Stimulated activated CD4-positive, alpha-beta T cell treated with anti-CD3 and anti-CD28 coated beads, Interleukin-1b, Interleukin-23, amount 100 ng/mL, for 4 hours (primary cell): ENCODE data around the gene GTF3A.
"Not testable (repeated sequence)": the region's sequence is repeated elsewhere in the genome, so short reads cannot be mapped to it uniquely, and the experiment has no call there.

Experiments
- DNase-seq, 2 donors: peaks; one replicate each; pipeline ENCODE4 v3.0.0-alpha.2; 2020; ENCODE audit warnings: low read depth in 2 of 2

Gene GTF3A

DNA sequence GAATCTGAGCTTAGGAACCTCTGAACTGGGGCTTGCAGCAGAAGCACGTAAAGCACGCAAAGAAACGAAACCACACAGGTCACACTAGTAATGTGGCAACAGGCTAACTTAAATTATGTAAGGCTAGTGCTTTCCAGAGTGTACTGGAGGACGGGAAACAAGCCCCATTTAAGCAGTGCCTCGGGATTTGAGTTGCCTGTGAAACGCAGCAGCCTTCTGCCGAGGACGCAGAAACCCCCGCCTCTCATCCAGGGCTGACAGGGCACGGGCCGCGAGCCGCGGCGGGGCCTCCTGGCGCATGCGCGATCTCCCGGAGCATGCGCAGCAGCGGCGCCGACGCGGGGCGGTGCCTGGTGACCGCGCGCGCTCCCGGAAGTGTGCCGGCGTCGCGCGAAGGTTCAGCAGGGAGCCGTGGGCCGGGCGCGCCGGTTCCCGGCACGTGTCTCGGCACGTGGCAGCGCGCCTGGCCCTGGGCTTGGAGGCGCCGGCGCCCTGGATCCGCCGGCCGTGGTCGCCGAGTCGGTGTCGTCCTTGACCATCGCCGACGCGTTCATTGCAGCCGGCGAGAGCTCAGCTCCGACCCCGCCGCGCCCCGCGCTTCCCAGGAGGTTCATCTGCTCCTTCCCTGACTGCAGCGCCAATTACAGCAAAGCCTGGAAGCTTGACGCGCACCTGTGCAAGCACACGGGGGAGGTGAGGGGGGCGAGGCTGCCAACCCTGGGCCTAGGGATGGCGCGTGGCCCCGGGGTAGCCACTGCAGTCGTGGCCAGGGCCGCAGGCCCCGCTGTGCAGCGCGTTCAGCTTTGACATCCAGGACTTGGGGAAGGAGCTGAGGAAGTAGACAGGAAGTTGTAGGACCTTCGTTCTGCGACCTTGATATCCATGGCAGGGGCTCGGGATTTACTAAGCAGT, at the start of gene GTF3A:
GTF3A (plus strand) TSS at position 374 of the 912 bp plus-strand sequence.
- DNase-seq, result peak; percentile 82 to 83

DNA sequence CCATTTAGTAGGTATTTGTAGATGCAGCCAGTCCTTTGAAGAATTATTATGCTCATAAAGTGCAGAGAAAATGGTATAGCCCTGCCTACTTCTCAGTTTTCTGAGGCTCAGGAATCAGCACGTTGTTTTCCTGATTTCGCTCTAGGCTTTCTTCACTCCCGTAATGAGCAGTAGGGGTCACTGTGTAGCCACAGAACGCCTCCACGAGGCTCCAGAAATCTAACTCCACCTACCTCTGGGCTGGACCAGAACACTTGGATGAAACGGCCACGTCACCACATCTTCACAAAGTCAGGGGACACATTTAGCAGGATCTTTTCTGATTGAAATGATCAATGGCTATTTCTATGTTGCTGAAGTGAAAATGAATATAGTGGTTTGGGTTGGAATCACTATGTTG, 49.8 kb upstream of the GTF3A start:
- DNase-seq, result peak; percentile 15 to 31

DNA sequence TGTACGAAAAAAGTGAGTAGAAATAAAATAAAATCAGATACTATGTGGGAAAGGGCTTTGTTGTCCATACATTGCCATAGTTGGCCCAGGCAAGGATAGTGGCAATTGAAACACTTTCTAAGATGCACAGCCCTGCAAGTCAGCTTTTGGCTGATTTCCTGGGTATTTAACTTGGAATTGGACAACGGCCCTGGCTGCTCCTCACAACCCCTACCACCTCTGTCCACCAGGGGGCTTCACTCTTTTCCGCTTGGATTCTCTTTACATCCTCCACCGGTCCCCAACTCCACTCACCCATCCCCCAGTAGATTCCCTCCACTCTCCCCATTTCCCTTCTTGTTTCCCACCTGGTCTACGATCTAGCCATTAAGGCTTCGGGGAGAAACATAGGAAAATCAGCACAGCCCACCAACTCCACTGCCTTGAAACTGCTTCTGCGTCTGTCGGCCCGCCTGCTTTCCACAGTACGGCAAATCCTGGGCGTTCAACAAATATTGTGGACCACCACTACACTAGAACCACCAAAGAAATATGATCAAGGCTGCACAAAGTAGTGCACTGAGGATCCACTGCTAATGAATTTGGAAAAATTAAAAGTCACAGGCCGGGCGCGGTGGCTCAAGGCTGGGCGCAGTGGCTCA, 48.6 kb upstream of the GTF3A start:
- DNase-seq, result peak; percentile 41 to 42

- DNase-seq, result no peak
Observed at GRCh38 chr13:27379126-27379525, 45.3 kb upstream of the GTF3A start.

DNA sequence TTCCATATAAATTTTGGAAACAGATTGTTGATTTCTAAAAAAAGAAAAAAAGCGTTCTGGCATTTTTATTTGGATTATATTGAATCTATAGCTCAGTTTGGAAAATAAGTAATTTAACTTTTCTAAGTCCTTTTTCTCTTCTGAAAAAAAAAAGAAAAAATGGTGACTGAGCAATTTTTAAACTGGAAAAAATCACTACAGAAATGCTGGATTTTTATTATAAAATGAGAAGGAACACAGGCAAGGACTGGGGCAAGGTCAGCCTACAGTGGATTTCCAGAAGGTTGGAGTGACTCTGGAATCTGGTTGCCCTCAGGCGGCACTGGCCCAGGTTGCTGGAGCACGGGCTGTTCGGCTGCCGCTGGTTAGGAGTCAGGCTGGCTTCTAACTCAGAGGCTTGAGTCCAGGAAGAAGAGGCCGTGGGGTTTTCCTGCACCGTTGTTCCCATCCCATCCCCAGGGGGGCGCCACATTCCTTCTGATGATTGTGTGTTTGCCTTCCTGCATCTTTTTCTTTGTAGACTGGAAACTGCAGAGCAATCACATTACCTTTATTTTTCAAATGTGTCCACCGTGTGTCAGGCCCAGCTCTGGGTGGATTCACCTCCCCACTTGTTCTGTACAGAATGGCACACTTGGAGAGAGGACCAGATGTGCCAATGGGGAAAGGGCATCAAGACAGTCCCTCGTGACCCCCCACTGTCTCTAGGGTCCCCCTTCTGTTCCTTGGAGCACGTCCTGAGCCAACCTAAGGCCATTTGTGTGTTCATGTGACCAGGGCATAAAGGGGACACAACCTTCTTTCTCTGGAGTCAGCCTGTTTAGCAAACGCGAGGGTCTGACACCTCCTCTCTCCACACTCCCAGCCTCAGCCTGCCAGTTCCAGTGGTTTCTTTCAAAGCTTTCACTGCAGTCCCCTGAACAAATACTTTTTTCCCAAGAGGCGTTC, 44.5 kb upstream of the GTF3A start:
- peak; percentile 30 to 41 for DNase-seq

DNA sequence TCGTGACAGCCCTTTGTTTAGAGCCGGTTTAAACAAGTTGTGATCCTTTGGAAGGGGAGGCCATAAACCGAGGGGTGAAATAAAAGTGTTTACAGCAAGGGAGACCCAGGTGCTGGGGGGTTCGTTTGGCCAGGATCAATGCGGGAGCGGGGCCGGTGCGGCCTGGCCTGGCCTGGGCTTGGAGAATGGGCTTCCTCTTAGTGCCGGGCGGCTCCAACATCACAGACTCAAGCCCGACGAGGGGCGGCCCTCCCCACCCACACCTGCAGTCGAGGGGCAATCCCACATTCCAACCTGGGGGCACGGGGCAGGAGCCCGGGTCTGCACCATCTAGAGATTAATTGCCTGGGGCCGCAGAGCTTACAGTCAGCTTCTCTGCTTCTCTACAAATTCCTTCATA, 42.8 kb upstream of the GTF3A start:
- no peak for DNase-seq

- no peak for DNase-seq
Observed at GRCh38 chr13:27383104-27383921, 41.1 kb upstream of the GTF3A start.

DNA sequence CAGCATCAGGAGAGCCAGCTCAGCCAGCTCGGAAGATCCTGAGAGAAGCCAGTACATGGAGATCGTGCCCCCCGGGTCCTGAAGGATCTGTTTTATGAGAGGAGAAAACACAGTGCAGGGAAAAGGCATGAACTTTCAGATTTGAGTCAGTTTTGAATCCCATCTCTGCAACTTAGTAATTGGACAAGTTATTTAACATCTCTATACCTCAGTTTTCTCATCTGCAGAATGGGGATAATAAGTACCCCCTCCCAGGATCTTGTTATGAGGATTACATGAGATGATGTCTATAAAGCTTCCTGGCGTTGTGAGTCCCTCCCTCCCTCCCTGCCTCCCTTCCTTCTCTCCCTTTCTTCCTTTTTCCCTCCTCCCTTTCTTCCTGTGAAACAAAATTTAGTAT, 40.1 kb upstream of the GTF3A start:
- DNase-seq, result no peak

- no peak for DNase-seq
Observed at GRCh38 chr13:27388241-27388640, 36.2 kb upstream of the GTF3A start.

GRCh38 chr13:27389891-27390290, 34.5 kb upstream of the GTF3A start:
- no peak for DNase-seq

- no peak for DNase-seq
Observed at GRCh38 chr13:27391471-27391870, 32.9 kb upstream of the GTF3A start.

- DNase-seq, result no peak
Observed at GRCh38 chr13:27393101-27393500, 31.3 kb upstream of the GTF3A start.

- no peak for DNase-seq
Observed at GRCh38 chr13:27395007-27395510, 29.4 kb upstream of the GTF3A start.

DNA sequence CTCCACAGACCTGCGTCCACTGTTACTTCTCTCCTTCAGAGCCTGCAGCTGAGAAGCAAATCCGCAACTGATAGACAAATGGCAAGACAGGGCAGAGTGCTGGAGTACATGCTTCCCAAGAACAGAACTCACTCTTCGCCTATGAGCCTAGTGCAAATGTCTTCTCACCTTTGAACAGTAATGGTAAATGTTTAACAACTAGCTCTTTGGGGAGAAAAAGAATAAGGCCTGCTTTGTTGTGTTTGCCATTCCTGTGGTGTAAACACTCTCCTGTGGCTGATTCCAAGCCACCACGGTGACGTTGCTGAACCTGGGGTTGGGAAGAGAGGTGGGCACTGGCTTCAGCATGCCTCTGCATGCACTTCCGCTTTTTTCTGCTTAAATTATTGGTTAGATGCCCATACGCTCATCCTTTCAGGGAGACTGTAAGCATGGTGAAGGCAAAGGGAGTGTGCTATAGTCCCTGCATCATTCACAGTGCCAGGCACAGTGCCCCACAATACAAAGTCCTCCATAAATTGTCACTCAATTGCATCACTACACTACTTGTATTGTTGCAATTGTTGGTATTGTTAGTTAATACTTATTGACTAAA, 28.1 kb upstream of the GTF3A start:
- no peak for DNase-seq

DNA sequence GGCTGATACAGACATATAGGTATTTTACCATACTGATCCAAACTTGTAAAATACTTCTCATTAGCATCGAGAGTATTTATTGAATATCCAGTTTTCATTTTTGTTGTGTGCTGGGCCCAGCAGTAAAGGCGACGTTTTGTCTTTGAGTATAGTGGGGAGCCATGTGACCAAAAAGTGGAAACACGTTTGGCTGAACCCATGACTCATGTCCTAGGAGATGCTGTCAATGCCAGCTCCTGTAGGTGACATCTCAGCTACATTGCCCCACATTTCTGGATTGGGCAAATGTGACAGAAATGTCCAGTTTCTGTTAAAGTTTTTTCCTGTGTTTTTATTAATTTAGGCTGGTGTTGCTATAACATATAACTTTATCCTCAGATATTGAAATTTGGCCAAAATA, 26.1 kb upstream of the GTF3A start:
- no peak for DNase-seq

GRCh38 chr13:27400405-27400804, 24.0 kb upstream of the GTF3A start:
- not testable (repeated sequence) for DNase-seq

DNA sequence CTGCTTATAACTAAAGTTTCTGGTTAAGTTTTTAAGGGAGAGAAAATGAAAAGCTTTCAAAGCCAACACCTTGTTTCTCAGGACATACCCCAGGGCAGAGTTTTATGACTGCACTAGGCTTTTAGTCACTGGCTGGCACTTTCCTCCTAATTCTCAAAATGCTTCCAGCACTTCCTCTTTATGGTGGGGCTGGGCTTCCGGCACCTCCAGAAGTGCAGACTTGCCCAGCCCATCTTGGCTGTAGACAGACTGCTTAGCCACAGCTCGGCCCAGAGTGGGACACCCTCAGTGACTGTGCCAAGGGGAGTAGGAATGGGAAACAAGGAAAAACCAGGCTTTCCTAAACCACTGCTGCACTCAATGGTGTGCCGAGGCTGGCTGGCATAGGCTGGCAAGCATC, 23.2 kb upstream of the GTF3A start:
- no peak for DNase-seq

DNA sequence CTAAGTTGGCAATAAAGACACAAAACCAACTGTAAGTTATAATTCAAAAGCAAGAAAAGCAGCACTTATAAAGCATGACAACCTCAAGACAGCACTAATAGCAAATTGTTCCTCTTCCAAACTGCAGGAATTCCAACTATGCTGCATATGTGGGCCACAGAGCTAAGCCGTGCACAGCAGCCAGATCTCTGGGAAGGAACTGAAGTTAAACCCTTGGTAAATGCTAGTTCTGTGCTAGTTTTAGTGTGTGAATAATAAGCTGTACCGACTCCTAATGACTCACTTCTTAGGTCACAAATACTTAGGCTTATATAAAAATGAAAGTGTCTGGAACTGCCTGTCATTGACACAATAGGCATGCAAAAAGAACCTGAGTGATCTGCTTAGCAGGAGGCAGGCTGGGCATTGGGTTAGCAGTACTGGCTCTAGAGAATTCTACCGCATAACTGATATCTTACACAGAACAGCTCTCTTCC, 21.2 kb upstream of the GTF3A start:
- DNase-seq, result no peak

GRCh38 chr13:27403727-27404385, 20.6 kb upstream of the GTF3A start:
- no peak for DNase-seq

DNA sequence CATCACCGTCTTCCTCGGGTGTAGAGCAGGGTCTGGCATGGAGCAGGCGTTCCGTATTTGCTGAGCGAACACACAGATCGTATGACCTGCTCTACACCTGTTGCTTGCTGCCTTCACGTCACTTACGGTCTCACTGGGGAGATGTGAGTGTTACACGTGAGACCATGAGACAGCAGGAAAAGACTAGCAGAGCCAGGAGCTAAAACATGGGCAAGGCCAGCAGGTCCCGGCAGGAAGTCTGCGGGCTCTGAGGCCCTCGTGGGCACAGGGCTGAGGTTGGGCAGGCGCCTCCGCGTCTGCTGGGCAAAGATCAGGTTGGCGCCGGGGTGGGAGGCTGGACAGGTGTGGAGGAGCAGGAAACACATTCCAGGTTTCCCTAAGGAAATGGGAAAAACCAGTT, 19.7 kb upstream of the GTF3A start:
- no peak for DNase-seq
